Endothelial cell of umbilical vein (primary cell): Measurements from ENCODE around the gene EIF4E1B. TPM values are rescaled to one million over a fixed set of nuclear protein-coding genes. Genes with fewer than 3 reads are reported as not detected.

Source experiments
- BruUV-seq: library from RNA; stranded (reverse); fragments of 400-500 nt; replicated peaks from 2 replicates; lab custom pipeline; 2021; lab: Mats Ljungman, UMichigan
- CTCF ChIA-PET: fragments of 300-600, 350-600 bp; sonication (Branson Sonifier 250); formaldehyde crosslinking; loops from one replicate; lab custom pipeline; 2021; ENCODE audit warnings: antibody characterized with exemption, inconsistent platforms; lab: Charles Lee
- POLR2A ChIA-PET: fragments of 300-600, 350-600 bp; sonication (Branson Sonifier 250); formaldehyde crosslinking; loops from one replicate; lab custom pipeline; 2021; ENCODE audit warnings: antibody characterized with exemption, inconsistent platforms; lab: Charles Lee
- DNase-seq: peaks from one replicate; pipeline ENCODE4 v3.0.0-alpha.2; 2011; ENCODE audit warnings: low read depth, low spot score
- FAIRE-seq: peaks from 2 replicates; lab custom pipeline; 2011; peaks lifted over from hg19 to GRCh38; lab: Jason Lieb, UNC
- H2AFZ ChIP-seq: 2 replicates; pipeline ENCODE4 v1.6.0; 2012; ENCODE audit warnings: low read depth, low read length, control low read depth, inconsistent platforms
- H3K27ac ChIP-seq: 2 replicates; pipeline ENCODE4 v1.5.1; 2011; ENCODE audit warnings: low read depth, mild to moderate bottlenecking, control low read depth, low read length, moderate library complexity; ENCODE audit not compliant: insufficient read depth
- H3K27me3 ChIP-seq, 2 experiments: 2 replicates each; pipeline versions ENCODE4 v1.6.0 to v1.6.1; 2011; ENCODE audit warnings: low read length in 2 of 2, mixed read lengths in 1 of 2; ENCODE audit not compliant: control insufficient read depth in 2 of 2, insufficient read depth in 2 of 2
- H3K36me3 ChIP-seq, 2 experiments: 2 replicates in 1 of 2; 3 replicates in 1 of 2; pipeline ENCODE4 v1.5.1; 2011; ENCODE audit warnings: low read length in 2 of 2, mild to moderate bottlenecking in 1 of 2, moderate library complexity in 1 of 2; ENCODE audit not compliant: control insufficient read depth in 2 of 2, insufficient read depth in 2 of 2; ENCODE audit errors: extremely low read depth in 1 of 2
- H3K4me1 ChIP-seq: 3 replicates; pipeline ENCODE4 v1.5.1; 2011; ENCODE audit warnings: mild to moderate bottlenecking, low read length; ENCODE audit not compliant: control insufficient read depth, insufficient read depth; ENCODE audit errors: extremely low read depth
- H3K4me2 ChIP-seq: 2 replicates; pipeline ENCODE4 v1.6.1; 2011; ENCODE audit warnings: low read length, control low read depth, mixed read lengths; ENCODE audit not compliant: insufficient read depth
- H3K4me3 ChIP-seq, 3 experiments: fragments of 200-600 bp in 1 of 3; sonication (generic), shearing (Covaris generic) in 1 of 3; replicated peaks in 1 of 3; 2 replicates each; pipeline ENCODE4 v1.5.1; 2011 to 2016; ENCODE audit warnings: control low read depth in 3 of 3, low read length in 3 of 3, mild to moderate bottlenecking in 2 of 3, inconsistent platforms in 1 of 3, low read depth in 1 of 3, moderate library complexity in 1 of 3; ENCODE audit not compliant: insufficient read depth in 1 of 3
- H3K79me2 ChIP-seq: 2 replicates; pipeline ENCODE4 v1.6.0; 2012; ENCODE audit warnings: low read length, inconsistent platforms; ENCODE audit not compliant: control insufficient read depth, insufficient read depth
- H3K9ac ChIP-seq: replicated peaks from 2 replicates; pipeline ENCODE3; 2011; ENCODE audit warnings: low read length, control low read depth; ENCODE audit not compliant: insufficient read depth; ENCODE audit errors: extremely low read depth
- H3K9me1 ChIP-seq: replicated peaks from 3 replicates; pipeline ENCODE4 v1.6.0; 2011; ENCODE audit warnings: mild to moderate bottlenecking, low read length; ENCODE audit not compliant: control insufficient read depth, insufficient read depth; ENCODE audit errors: extremely low read depth
- H3K9me3 ChIP-seq: replicated peaks from 2 replicates; pipeline ENCODE4 v1.5.1; 2012; ENCODE audit warnings: low read length, inconsistent platforms; ENCODE audit not compliant: control insufficient read depth, insufficient read depth
- H4K20me1 ChIP-seq: replicated peaks from 2 replicates; pipeline ENCODE3; 2011; ENCODE audit warnings: mild to moderate bottlenecking, low read length; ENCODE audit not compliant: control insufficient read depth, insufficient read depth; ENCODE audit errors: extremely low read depth
- EZH2 ChIP-seq: IDR thresholded peaks from 2 replicates; pipeline ENCODE4 v1.6.1; 2012; ENCODE audit warnings: borderline replicate concordance, low read depth, mild to moderate bottlenecking, moderate library complexity, low read length, inconsistent platforms; ENCODE audit not compliant: severe bottlenecking
- FOS ChIP-seq: IDR thresholded peaks from 2 replicates; pipeline ENCODE4 v1.6.1; 2011; ENCODE audit warnings: mild to moderate bottlenecking, low read length, moderate library complexity, borderline replicate concordance; ENCODE audit not compliant: insufficient read depth
- GATA2 ChIP-seq: IDR thresholded peaks from 2 replicates; pipeline ENCODE4 v1.7.0; 2011; ENCODE audit warnings: low read depth, mild to moderate bottlenecking, moderate library complexity, mixed read lengths, low read length; ENCODE audit not compliant: insufficient read length, insufficient read depth
- POLR2A ChIP-seq: IDR thresholded peaks from 2 replicates; pipeline ENCODE4 v1.6.1; 2012; ENCODE audit warnings: low read depth, mild to moderate bottlenecking, control low read depth, low read length
- dilution Hi-C: fragments of 300-500 bp; cut with MboI; formaldehyde crosslinking; loops from one replicate; pipeline ENCODE4 v1.15.0; 2019; ENCODE audit warnings: low sequenced_read_pairs; ENCODE audit not compliant: extremely low pct_ligation_motif_present
- intact Hi-C: fragments of 100-400 bp; cut with micrococcal nuclease; formaldehyde crosslinking; loops from one replicate; pipeline ENCODE4 v1.10.0; 2022
- polyA plus RNA-seq, 4 experiments: library from polyadenylated mRNA; depleted of rRNA in 3 of 4; stranded (reverse) in 3 of 4; unstranded in 1 of 4; fragments of >200 nt; gene quantifications; 2 replicates each; pipeline versions ENCODE4 v1.2.1 to v1.2.3, GENCODE V29; 2011 to 2012; ENCODE audit warnings: missing spikeins in 1 of 4
- total RNA-seq: library from RNA; stranded (reverse); gene quantifications from 2 replicates; pipeline ENCODE4 v1.2.3, GENCODE V29; 2021
- TF ChIP-seq, protein P1 (sequence below), 2 donors: IDR thresholded peaks; 1 replicate in 1 of 2; 2 replicates in 1 of 2; pipeline ENCODE4 v1.5.1; 2011; ENCODE audit warnings: low read length in 2 of 2, mild to moderate bottlenecking in 2 of 2, moderate library complexity in 2 of 2, control low read depth in 1 of 2, inconsistent platforms in 1 of 2, low read depth in 1 of 2; ENCODE audit not compliant: insufficient read depth in 1 of 2; ENCODE audit errors: extremely low read depth in 1 of 2
- TF ChIP-seq, protein P2 (sequence below): IDR thresholded peaks from 2 replicates; pipeline ENCODE4 v1.6.1; 2011; ENCODE audit not compliant: insufficient read depth, insufficient read length

EIF4E1B gene
- total and polyA plus RNA-seq, 2 donors (not counting 3 experiments of a cell fraction or from before 2014, with no cell fraction given) = not detected

DNA sequence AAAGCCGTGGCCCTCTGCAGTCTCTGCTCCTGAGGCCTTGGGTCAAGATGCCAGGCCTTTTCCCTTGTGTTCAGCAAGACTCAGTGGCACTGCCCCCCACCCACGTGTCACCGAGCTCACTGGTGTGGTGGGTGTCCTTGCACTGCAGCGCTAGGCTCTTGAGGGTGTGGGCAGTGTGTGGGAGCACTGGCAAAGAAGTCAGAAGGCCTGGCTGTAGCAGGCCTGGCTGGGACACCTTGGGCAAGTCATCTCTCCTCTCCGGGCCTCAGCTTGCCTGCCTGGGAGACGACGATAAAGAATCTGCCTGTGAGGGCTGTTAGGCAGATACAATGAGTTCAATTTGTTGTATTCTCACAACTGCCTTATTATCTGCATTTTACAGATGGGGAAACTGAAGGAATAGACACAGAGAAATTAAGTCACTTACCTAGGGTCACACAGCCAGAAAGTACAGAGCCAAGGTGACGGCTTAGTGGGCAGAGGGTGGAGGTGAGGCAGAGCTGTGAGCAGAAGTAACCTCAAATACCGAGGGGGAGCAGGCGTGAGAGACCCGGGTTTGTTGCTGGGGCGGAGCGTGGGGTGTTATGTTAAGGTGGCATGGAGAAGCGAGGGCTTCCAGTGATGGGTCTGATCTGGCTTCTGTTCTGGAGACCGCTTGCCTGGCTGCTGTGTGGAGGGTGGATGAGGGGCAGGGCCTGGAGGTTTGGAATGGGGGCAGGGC lies 18.2 kb downstream of the EIF4E1B start:
- no peak overlapping the region for H3K27ac ChIP-seq
- POLR2A ChIA-PET = no interaction called here
- H3K9me1 ChIP-seq = no peaks in the 10 kb centered on the region
- H3K9me3 ChIP-seq = no peaks in the 10 kb centered on the region
- peak overlapping the region; percentile 62 for H3K9ac ChIP-seq
- no peak for DNase-seq
- H3K4me3 ChIP-seq = peak overlapping the region in 2 of 3 experiments; percentile 50 to 51
- H3K4me1 ChIP-seq = peaks cover 12% of the 10 kb centered on the region
- peaks cover 3 to 8% of the 10 kb centered on the region in 2 experiments for H3K36me3 ChIP-seq
- BruUV-seq = no TSS peak
- intact Hi-C loops = no loop called here
- no peak for TF ChIP-seq FOS
- no peak for TF ChIP-seq EZH2
- TF ChIP-seq POLR2A = no peak
- TF ChIP-seq GATA2 = no peak
- CTCF ChIA-PET = interaction anchor here (1.1 to 2.4 kb wide), 2 partner anchors 9 to 12 kb away, joined by 7 to 20 read pairs; no protein-coding TSS in a partner anchor
- H2AFZ ChIP-seq = no peak overlapping the region
- dilution Hi-C loops = no loop called here
- H3K79me2 ChIP-seq = peaks cover 9% of the 10 kb centered on the region
- FAIRE-seq = no peak
- H3K27me3 ChIP-seq = no peaks in the 10 kb centered on the region
- H4K20me1 ChIP-seq = no peaks in the 10 kb centered on the region
- peak overlapping the region; percentile 68 for H3K4me2 ChIP-seq

- no peak overlapping the region for H3K9ac ChIP-seq
- TF ChIP-seq FOS (no peak), EZH2 (no peak), GATA2 (no peak)
- TF ChIP-seq, protein P1, sequence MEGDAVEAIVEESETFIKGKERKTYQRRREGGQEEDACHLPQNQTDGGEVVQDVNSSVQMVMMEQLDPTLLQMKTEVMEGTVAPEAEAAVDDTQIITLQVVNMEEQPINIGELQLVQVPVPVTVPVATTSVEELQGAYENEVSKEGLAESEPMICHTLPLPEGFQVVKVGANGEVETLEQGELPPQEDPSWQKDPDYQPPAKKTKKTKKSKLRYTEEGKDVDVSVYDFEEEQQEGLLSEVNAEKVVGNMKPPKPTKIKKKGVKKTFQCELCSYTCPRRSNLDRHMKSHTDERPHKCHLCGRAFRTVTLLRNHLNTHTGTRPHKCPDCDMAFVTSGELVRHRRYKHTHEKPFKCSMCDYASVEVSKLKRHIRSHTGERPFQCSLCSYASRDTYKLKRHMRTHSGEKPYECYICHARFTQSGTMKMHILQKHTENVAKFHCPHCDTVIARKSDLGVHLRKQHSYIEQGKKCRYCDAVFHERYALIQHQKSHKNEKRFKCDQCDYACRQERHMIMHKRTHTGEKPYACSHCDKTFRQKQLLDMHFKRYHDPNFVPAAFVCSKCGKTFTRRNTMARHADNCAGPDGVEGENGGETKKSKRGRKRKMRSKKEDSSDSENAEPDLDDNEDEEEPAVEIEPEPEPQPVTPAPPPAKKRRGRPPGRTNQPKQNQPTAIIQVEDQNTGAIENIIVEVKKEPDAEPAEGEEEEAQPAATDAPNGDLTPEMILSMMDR (IDR thresholded peaks at IDR 0.05; ENCODE audit: extremely low read depth in 1 of 2, insufficient read depth in 1 of 2, low read depth in 1 of 2, low read length in 2 of 2) = no peak
- TF ChIP-seq, protein P2, sequence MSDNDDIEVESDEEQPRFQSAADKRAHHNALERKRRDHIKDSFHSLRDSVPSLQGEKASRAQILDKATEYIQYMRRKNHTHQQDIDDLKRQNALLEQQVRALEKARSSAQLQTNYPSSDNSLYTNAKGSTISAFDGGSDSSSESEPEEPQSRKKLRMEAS = no peak
- no peak overlapping the region for H3K4me3 ChIP-seq
- peaks cover 12% of the 10 kb centered on the region for H3K4me1 ChIP-seq
- H3K9me3 ChIP-seq = no peaks in the 10 kb centered on the region
- intact Hi-C loops = loop anchor here (5.0 kb wide), 1 partner anchor 662 kb away; the partner anchor contains the start of gene MXD3
- H3K36me3 ChIP-seq = peaks cover 5 to 11% of the 10 kb centered on the region in 2 experiments
- H4K20me1 ChIP-seq = no peaks in the 10 kb centered on the region
- no peak for FAIRE-seq
- no peaks in the 10 kb centered on the region for H3K9me1 ChIP-seq
- peaks cover 9% of the 10 kb centered on the region for H3K79me2 ChIP-seq
- DNase-seq = no peak
- ChIA-PET POLR2A (no interaction called here), CTCF (interaction anchor here (0.6 to 2.6 kb wide), 2 partner anchors 10 to 635 kb away, joined by 3 to 18 read pairs; no protein-coding TSS in a partner anchor)
- no TSS peak for BruUV-seq
- dilution Hi-C loops = no loop called here
- no peak overlapping the region for H3K4me2 ChIP-seq
- H3K27ac ChIP-seq = no peak overlapping the region
- H2AFZ ChIP-seq = no peak overlapping the region
- H3K27me3 ChIP-seq = no peaks in the 10 kb centered on the region
Measured at GRCh38 chr5:176650354-176650884, 19.9 kb downstream of the EIF4E1B start.
